Nephron (organoid): ENCODE measurements around the gene TMEM259.

Experiments used
- H3K27ac Mint-ChIP-seq, 3 experiments: 2 replicates each; pipeline ENCODE4 v1.8.0; 2020; ENCODE audit warnings: mixed read lengths in 3 of 3, mild to moderate bottlenecking in 2 of 3, moderate library complexity in 1 of 3
- H3K27me3 Mint-ChIP-seq: 2 replicates; pipeline ENCODE4 v1.8.0; 2021; ENCODE audit warnings: low read depth, mild to moderate bottlenecking, moderate library complexity, mixed read lengths
- H3K36me3 Mint-ChIP-seq: 2 replicates; pipeline ENCODE4 v1.8.0; 2020; ENCODE audit warnings: low read depth, mixed read lengths
- H3K4me1 Mint-ChIP-seq: 2 replicates; pipeline ENCODE4 v1.8.0; 2020; ENCODE audit warnings: mixed read lengths
- H3K4me3 Mint-ChIP-seq, 3 experiments: 2 replicates each; pipeline ENCODE4 v1.8.0; 2020; ENCODE audit warnings: mild to moderate bottlenecking in 3 of 3, mixed read lengths in 3 of 3, moderate library complexity in 2 of 3
- H3K9me3 Mint-ChIP-seq: 2 replicates; pipeline ENCODE4 v1.8.0; 2020; ENCODE audit warnings: mixed read lengths
- TF ChIP-seq, protein P1 (sequence below), 3 experiments: fragments of 200-600 bp; sonication (generic); IDR thresholded peaks; one replicate each; pipeline ENCODE4 v1.5.0; 2021; ENCODE audit warnings: antibody characterized with exemption in 3 of 3; ENCODE audit not compliant: unreplicated experiment in 3 of 3

The TMEM259 gene

DNA sequence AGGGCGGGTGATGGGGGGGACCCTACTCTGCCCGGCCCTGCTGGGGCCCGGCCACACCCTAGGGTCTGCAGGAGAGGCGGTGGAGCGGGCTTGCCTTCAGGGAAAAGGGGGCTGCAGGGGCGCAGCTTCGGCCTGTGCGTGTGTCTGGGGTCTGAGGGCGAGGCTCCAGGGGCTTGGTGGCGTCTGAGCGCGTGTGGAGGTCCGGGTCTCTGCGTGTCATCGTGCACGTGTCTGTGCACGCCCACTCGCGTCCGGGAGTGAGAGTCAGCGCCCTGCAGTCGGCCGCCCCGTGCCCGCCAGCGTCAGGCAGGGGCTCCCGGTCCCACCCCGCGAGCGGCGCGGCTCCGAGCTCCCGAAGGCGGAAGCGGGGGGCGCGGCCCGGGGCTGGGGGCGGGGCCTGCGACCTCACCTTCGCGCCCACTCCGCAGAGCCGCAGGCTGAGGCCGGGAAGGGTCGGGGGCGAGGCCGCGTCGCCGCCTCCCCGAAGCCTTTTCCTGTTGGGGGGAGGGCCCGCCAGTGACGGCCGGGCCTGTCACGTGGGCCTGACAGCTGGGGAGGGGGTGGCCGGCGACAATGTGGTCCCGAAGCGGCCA is 45.9 kb upstream of the TMEM259 start, which contains the start of gene ARHGAP45:
Gene ARHGAP45, plus strand, starts transcription at position 420 of the 593 bp plus-strand sequence. CDS start 239 bp downstream, outside the sequence.
- no peaks in the 10 kb centered on the region for H3K36me3 Mint-ChIP-seq

DNA sequence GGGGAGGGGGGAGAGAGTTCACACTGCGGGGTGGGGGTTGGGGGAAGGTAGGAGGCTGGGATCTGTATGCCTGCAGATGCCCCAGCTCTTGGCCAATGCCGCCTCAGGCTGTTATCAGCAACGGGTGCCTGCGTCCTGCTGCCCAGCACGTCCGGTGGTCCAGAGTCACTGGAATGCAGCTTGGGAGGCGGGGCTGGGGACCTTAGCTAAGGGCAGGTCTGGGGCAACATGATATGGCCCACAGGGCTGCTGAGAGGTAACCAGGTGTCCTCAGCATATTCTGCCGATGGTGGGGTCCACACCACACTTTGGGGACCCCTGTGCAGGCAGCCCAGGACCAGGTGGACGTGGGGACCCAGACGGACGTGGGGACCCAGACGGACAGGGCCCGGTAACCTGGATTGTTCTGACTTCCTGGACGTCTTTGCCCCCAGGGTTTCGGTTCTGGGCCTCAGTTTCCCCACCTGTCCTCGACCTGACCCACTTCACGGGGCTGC is 45.4 kb upstream of the TMEM259 start:
- Mint-ChIP-seq H3K4me1 (no peaks in the 10 kb centered on the region), H3K27ac (no peak overlapping the region), H3K4me3 (no peak overlapping the region), H3K36me3 (no peaks in the 10 kb centered on the region), H3K9me3 (no peaks in the 10 kb centered on the region), H3K27me3 (peaks cover 69% of the 10 kb centered on the region)
- TF ChIP-seq, protein P1, sequence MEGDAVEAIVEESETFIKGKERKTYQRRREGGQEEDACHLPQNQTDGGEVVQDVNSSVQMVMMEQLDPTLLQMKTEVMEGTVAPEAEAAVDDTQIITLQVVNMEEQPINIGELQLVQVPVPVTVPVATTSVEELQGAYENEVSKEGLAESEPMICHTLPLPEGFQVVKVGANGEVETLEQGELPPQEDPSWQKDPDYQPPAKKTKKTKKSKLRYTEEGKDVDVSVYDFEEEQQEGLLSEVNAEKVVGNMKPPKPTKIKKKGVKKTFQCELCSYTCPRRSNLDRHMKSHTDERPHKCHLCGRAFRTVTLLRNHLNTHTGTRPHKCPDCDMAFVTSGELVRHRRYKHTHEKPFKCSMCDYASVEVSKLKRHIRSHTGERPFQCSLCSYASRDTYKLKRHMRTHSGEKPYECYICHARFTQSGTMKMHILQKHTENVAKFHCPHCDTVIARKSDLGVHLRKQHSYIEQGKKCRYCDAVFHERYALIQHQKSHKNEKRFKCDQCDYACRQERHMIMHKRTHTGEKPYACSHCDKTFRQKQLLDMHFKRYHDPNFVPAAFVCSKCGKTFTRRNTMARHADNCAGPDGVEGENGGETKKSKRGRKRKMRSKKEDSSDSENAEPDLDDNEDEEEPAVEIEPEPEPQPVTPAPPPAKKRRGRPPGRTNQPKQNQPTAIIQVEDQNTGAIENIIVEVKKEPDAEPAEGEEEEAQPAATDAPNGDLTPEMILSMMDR (IDR thresholded peaks at IDR 0.05; ENCODE audit: unreplicated experiment in 3 of 3) = no peak

More for the DNA sequence above, 45.9 kb upstream of the TMEM259 start, which contains the start of gene ARHGAP45:
- peaks cover 69% of the 10 kb centered on the region for H3K27me3 Mint-ChIP-seq
- H3K27ac Mint-ChIP-seq = no peak within 1 kb of the TSS
- H3K9me3 Mint-ChIP-seq = no peaks in the 10 kb centered on the region
- H3K4me1 Mint-ChIP-seq = peaks cover 3% of the 10 kb centered on the region
- peak within 1 kb of the TSS; percentile 46 to 56 (median 53) for H3K4me3 Mint-ChIP-seq
- TF ChIP-seq, protein P1 (IDR thresholded peaks at IDR 0.05; ENCODE audit: unreplicated experiment in 3 of 3) = no peak

- Mint-ChIP-seq H3K4me1 (no peaks in the 10 kb centered on the region), H3K9me3 (no peaks in the 10 kb centered on the region), H3K27me3 (peaks cover 67% of the 10 kb centered on the region), H3K27ac (no peak overlapping the region), H3K36me3 (no peaks in the 10 kb centered on the region), H3K4me3 (peak overlapping the region in 1 of 3 experiments; percentile 58)
- TF ChIP-seq, protein P1 (IDR thresholded peaks at IDR 0.05; ENCODE audit: unreplicated experiment in 3 of 3) = no peak
These were observed 44.7 kb upstream of the TMEM259 start for GRCh38 chr19:1065606-1066109.

DNA sequence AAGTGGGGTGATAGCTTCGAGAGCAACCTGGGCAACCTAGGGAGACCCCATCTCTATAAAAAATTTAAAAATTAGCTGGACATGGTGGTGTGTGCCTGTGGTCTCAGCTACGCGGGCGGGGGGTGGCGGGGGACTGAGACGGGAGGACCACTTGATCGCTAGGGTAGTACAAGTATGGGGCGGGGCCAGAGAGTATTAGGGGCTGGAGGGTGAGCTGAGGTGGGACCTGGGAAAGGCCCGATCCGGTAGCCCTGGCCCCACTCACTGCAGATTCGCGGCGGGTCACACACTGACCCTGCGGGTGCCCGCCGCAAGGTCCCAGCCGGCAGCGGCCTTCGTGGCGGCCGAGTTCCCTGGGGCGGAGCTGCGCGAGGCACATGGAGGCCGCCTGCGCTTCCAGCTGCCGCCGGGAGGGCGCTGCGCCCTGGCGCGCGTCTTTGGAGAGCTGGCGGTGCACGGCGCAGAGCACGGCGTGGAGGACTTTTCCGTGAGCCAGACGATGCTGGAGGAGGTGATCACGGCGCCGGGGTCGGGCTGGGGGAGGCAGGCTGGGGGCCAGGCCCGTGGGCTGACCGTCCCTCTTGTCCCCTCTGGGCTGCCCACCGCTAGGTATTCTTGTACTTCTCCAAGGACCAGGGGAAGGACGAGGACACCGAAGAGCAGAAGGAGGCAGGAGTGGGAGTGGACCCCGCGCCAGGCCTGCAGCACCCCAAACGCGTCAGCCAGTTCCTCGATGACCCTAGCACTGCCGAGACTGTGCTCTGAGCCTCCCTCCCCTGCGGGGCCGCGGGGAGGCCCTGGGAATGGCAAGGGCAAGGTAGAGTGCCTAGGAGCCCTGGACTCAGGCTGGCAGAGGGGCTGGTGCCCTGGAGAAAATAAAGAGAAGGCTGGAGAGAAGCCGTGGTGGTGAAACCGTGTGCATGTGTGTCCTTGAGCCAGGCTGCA is 44.0 kb upstream of the TMEM259 start:
- no peaks in the 10 kb centered on the region for H3K4me1 Mint-ChIP-seq
- H3K27me3 Mint-ChIP-seq = peaks cover 59% of the 10 kb centered on the region
- no peaks in the 10 kb centered on the region for H3K36me3 Mint-ChIP-seq
- no peaks in the 10 kb centered on the region for H3K9me3 Mint-ChIP-seq
- peak overlapping the region in 1 of 3 experiments; percentile 58 for H3K4me3 Mint-ChIP-seq
- H3K27ac Mint-ChIP-seq = no peak overlapping the region
- TF ChIP-seq, protein P1 (IDR thresholded peaks at IDR 0.05; ENCODE audit: unreplicated experiment in 3 of 3) = peak; percentile 75 to 90 (median 82)

DNA sequence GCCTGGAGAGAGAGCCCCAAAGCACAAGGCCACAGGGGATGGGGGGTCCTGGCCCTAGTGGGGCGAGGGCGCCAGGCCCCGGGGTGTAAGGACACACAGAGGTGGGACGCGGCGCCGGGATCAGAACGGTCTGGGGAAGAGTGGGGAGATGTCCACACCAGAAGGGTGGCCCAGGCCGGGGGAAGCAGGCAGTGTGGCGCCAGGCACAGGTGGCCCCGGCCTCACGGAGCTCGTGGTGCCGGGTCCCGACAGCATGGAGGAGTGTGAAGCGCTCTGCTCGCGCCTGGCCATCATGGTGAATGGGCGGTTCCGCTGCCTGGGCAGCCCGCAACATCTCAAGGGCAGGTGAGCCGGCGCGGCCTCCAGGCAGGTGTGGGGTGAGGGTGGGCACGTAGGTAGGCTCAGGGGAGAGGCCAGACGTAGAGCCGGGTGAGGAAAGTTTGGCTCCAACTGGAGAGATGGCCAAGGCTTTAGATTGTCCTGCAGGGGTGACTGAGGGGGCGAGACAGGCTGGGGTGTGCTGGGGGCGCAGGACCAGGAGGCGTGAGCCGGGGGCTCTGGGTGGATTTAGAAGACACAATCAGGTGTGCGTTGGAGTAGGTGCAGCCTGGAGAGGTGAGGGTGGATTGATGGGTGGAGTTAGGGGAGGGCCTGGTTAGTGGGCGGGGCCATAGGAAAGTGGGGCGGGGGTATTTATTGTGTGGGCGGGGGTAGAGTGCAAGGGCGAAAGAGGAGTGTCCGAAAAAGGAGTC is 43.2 kb upstream of the TMEM259 start:
- TF ChIP-seq, protein P1 (IDR thresholded peaks at IDR 0.05; ENCODE audit: unreplicated experiment in 3 of 3) = no peak
- H3K4me1 Mint-ChIP-seq = no peaks in the 10 kb centered on the region
- no peaks in the 10 kb centered on the region for H3K36me3 Mint-ChIP-seq
- no peaks in the 10 kb centered on the region for H3K9me3 Mint-ChIP-seq
- peak overlapping the region in 1 of 3 experiments; percentile 58 for H3K4me3 Mint-ChIP-seq
- peaks cover 54% of the 10 kb centered on the region for H3K27me3 Mint-ChIP-seq
- H3K27ac Mint-ChIP-seq = no peak overlapping the region
